GM11168 (cell line): ENCODE measurements around the gene KRTAP13-1.

Source experiments
- in situ Hi-C: fragments of 300-500 bp; cut with MboI; formaldehyde crosslinking; loops from one replicate; pipeline ENCODE4 v1.12.0; 2022; ENCODE audit warnings: low sequenced_read_pairs; ENCODE audit not compliant: unreplicated experiment

Gene KRTAP13-1, protein sequence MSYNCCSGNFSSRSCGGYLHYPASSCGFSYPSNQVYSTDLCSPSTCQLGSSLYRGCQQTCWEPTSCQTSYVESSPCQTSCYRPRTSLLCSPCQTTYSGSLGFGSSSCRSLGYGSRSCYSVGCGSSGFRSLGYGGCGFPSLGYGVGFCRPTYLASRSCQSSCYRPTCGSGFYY

DNA sequence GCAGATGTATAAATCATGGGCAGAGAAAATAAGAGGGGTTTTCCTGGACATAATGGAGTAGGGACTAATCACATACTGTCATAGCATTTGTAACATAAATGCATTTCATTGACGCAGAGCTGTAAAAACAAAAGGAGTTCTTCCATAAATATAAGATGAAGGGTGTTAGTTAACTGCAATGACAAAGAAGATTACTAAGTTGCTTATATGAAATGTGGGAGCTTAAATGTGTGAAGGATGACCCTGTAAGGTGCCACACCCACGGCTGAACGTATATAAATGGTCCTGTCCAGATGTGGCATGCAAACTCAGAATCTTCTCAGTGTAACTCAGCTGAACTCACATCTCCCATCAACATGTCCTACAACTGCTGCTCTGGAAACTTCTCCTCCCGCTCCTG, at the start of gene KRTAP13-1:
TSS of gene KRTAP13-1 (plus strand) at position 301 of the 400 bp plus-strand sequence. CDS start at position 357, 56 bp downstream.
- in situ Hi-C loops, result no loop called here

DNA sequence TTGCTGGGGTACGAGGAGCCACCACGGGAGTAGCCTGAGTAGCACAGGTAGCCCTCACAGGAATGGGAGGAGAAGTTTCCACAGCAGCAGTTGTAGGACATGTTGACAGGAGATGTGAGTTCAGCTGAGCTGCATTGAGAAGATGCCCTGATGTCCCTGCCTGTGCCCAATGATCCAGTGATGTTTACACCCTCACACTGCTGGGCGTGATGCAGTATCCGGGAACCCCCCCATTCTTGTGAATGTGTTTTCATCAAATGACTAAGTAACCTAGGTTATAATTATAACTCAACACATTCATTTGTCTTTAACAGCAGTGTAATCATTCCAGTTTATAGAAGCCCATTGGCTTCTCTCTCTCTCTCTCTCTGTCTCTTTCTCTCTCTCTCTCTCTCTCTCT, 47.3 kb upstream of the KRTAP13-1 start, which contains the start of gene KRTAP23-1:
TSS of gene KRTAP23-1 (minus strand) at position 101 of the 400 bp plus-strand sequence. CDS start at position 101, 0 bp downstream.
- in situ Hi-C loops, result no loop called here

DNA sequence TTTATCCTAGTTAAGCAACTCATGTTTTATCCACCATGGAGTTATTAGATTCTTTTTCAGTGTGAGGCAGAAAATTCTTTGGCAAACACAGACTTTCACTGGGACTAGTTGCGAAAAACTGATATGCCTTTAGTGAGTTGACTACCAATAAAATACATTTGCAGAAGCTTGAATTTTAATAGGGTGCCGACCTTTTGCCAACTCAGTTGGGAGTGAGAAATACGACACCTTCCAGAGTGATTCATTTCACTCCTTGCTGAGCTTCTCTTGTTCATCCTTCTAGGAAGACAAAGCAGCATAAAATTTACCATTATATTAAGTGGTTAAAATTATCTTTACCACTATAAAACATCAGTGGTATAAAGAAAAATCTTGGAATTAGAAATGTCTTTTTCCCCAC, 46.3 kb upstream of the KRTAP13-1 start:
- in situ Hi-C loops, result no loop called here

DNA sequence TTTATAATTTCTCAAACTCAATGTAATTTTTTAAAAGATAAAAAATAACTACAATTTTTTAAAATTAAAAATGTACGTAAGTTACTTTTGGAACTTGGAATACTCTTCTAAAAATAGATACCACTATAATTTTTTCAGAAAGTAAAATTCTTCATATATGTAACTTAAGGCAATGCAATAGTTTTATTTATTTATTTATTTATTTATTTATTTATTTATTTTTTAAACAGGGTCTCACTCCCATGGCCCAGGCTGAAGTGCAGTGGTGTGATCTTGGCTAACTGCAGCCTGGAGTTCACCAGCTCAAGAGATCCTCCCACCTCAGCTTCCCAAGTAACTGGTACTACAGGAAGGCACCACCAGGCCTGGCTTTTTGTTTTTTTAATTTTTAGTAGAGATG, 44.3 kb upstream of the KRTAP13-1 start:
- in situ Hi-C loops, result no loop called here

DNA sequence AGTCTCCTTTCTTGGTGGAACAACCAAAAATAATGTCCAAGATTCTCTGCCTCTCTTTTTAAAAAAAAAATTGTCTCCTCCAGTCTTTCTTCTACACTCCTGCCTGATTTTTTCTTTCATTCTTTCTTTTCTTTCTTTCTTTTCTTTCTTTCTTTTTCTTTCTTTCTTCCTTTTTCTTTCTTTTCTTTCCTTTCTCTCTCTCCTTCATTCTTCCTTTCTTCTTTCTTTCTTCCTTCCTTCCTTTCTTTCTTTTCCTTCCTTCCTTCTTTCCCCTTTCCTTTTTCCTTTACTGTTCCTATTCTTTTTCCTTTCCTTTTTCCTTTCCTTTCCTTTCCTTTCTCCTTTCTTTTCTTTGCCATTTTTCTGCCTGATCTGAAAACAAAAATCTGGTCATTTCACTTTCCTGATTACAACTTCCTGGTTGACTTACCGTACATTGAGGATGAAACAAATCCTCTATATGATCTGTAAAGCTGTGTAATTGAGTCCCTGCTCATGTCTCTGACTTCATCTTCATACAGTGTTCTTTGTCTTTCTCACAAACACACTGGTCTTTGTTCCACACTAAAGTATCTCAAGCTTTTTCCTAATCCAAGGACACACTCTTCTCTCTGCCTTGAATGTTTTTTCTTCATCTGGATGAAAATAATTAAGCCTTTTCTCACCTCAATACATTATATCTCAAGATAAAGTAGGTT, 41.4 kb upstream of the KRTAP13-1 start:
- in situ Hi-C loops, result no loop called here

DNA sequence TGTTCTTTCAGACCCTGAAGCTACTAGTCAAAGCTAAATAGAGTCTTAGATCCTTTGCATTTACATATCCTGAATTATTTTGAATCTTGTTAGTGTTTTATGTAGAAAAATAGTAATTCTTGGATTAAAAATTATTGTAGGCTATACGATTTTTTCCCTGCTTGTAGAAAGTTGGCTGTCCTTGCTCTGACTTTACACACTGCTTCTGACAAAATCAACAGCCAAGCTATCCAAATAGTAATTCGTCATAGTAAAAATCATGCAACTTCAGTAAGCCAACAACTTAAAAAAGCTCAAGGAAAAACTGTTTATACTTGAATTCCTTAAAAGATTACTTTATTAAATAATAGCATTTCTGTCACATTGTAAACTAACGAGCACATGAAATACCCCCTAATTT, 39.9 kb upstream of the KRTAP13-1 start:
- in situ Hi-C loops, result no loop called here

DNA sequence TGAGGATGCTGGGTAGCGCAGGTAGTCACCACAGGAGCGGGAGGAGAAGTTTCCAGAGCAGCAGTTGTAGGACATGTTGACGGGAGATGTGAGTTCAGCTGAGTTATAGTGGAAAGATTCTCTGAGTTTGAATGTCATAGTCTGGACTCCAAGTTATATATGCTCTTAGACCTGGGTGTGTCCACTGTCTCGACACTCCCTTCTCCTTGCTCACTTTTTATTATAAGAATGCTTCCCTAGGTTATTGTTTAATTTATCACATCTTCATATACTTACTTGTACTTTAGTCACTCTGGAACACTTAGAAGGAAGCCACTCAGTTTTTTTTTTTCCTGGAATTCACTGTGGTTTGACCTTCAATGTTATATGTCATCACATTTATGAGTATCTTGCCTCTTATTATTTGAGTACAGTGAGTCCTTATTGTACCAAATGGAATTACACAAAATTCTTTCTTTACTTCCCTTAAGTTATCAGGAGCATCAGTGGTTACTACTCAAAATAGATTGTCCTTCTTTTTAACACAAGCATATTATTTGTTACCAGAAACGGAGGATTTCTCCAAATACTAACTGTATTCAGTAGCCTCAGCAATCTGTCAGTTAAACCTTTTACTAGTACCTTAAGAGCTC, 23.6 kb upstream of the KRTAP13-1 start, which contains the start of gene KRTAP13-2:
TSS of gene KRTAP13-2 (minus strand) at position 133 of the 632 bp plus-strand sequence. CDS start at position 75, 58 bp downstream.
- in situ Hi-C loops, result no loop called here

DNA sequence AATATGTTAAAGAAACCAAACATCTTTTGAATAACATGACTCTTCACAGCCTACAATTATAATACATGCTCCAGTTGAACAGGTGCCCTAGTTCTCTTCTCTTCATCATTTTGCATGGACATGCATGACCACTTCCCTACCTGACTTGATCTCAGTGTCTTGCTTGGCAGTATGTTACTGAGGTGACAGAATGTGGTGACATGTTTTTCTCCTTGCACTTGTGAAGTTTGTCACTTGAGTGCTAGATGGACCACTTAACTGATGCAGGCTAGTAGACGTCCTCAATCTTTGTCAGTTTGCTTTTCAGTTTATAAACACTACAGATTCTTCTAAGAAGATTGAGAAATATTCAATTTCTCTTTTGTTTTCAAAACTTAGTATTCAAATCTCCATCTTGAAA, 13.6 kb upstream of the KRTAP13-1 start:
- in situ Hi-C loops, result no loop called here

DNA sequence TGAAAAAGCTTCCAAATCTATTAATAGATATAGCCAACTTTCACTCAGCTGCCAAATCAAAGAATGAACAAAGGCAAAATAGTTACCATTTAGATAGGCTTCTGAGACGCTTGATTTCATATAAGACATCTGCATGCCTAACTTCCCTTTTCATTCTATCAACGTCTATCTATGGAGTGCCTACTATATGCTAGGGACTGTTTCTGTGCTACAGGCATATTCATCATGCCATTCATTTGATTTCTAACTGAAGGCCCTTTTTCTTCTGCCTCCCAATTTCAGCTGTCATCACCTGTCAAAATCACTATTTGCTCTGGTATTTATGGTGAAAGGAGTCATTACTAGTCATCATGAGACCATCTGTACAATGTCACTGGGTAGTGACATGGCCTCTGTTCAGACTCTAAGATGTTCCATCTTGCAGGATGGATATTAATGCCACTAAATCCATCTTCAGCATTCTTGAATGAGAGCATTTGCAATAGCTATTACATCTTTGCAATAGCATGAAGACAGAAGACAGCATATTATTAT, 4.3 kb upstream of the KRTAP13-1 start:
- in situ Hi-C loops, result no loop called here

DNA sequence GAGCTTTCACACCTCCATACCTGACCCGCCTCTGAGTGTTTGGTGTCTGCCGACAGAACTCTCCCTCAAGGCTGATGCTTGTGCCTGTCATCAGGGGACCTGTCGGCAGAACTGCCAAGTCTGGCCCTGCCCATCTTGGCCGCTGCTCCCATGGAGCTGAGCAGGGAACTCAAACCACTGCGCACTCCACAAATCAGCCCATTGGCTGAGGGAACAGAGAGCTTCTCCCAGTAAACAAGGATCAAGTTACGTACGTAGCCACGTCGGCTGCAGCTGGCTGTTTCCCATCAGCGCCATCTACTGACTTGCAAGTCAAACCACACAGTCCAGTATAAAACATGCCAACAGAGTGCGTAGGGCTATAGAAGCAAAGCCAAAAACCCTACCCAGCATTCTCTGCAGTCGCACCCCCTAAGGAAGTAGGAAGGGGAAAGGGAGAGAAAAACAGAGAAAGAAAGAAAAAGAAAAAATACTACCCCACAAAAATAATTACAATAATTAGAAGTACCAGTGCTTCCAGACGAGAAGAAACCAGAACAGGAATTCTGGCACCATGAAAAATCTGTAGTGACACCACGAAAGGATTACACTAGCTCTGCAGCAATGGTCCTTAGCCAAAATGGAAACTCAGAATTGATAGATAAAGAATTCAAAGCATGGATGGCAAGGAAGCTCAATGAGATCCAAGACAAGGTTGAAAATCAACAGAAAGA, 13.1 kb downstream of the KRTAP13-1 start:
- in situ Hi-C loops, result no loop called here

DNA sequence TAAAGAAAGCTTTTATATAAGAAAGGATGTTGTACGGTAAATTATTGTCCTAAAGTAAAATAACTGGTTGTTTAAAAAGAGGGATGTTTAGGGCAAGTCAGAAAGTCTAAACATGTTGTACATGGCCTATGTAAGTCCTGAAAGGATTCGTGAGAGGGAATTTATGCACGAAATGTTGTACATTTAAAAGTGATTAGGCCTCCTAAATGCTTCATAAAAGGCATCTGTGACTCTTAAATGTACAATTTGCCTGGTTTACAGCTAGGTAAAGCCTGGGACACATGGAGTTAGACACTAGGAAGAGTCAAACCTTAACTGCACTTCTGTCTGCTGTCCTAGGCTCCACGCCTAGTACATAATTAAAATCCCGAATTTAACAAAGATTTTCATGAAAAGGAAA, 20.2 kb downstream of the KRTAP13-1 start:
- in situ Hi-C loops, result no loop called here

DNA sequence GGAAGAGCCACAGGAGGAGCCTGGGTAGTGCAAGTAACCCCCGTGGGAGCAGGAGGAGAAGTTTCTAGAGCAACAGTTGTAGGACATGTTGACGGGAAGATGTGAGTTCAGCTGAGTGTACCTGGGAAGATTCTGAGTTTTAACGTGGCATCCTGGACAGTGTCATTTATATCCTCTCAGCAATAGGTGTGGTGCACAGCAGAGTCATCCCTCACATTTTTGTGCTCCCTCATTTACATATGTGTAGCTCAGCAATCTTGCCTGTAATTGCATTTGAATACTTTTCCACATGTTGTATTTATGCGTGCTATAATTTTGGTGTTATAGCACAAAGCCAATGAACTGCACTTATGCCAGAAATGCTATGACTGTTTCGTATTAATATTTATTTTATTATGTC, 30.0 kb downstream of the KRTAP13-1 start, which contains the start of gene KRTAP13-3:
TSS of gene KRTAP13-3 (minus strand) at position 101 of the 400 bp plus-strand sequence. CDS start at position 87, 14 bp downstream.
- in situ Hi-C loops, result no loop called here

DNA sequence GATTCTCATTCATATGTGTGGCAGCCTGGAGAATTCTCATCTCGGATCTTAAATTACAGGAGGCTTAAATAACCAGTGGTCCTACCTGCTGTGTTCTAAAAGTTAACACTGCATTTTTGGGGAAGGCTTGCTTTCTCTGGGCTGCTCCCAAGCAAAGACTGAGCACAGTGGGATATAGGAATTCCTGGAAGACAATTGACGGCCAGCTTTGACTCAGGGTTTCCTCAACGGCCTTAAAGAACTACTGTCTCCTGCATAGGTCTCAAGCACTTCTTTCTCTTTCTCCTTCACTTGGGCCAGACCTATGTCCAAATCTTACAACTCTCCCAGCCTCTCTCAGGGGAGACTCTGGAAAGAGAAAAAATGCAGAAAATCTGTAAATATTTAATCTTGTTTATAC, 30.9 kb downstream of the KRTAP13-1 start:
- in situ Hi-C loops, result no loop called here

DNA sequence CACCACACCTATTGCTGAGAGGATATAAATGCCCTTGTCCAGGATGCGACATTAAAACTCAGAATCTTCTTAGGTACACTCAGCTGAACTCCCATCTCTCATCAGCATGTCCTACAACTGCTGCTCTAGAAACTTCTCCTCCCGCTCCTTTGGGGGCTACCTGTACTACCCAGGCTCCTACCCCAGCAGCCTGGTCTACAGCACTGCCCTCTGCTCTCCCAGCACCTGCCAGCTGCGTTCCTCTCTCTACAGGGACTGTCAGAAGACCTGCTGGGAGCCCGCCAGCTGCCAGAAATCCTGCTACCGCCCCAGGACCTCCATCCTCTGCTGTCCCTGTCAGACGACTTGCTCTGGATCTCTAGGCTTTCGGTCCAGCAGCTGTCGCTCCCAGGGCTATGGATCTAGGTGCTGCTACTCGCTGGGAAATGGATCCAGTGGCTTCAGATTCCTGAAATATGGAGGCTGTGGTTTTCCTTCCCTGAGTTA, 34.4 kb downstream of the KRTAP13-1 start, which contains the start of gene KRTAP13-4:
TSS of gene KRTAP13-4 (plus strand) at position 51 of the 486 bp plus-strand sequence. CDS start at position 107, 56 bp downstream.
- in situ Hi-C loops, result no loop called here

DNA sequence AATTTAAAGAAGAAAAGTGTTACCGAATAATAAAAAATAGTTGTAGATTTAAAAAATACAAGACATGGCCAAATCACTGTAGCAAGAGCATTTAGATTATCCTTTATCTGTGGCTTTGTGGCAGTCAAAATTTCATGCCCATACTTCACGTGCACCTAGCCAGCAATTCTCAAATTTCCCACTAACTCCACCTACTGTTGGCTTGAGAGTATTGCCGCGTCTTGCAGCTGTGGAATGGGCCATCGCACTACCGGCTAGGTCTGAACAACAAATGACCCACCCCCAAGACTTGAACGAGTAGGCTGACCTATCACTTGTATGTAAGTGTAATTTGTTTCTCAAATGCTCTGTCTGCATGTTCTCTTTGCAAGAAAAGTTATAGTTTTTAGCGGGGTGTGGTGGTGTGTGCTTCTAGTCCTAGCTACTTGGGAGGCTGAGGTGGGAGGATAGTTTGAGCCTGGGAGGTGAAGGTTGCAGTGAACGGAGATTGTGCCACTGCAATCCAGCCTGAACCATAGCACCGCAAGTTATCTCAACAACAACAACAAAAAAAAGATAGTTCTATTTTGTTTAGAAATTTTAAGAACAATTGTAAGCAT, 38.3 kb downstream of the KRTAP13-1 start:
- in situ Hi-C loops, result no loop called here

DNA sequence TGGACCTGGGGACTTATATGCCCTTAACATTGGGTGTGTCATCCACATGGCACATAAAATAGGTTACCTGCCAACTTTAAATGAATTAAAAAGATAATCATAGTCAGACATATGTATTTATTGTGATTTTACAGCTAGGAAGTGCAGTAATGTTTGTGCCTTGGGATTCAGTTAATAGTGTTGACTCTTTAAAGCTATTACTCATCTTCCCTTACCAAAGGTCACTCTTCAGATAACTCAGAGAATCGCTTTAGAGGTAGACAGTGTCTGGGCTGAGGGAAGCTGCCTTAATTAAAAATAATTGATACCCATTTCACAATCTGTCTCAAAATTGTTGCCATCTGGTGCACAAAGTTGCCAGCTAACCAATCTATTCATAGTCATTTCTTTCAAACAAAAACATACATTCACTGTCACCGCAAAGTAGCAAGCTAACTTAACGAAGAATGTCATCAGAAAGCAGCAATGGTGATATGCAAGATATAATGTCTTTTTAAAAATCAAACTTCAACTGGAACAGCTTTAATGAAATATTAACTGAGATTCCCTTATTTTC, 41.3 kb downstream of the KRTAP13-1 start:
- in situ Hi-C loops, result no loop called here

DNA sequence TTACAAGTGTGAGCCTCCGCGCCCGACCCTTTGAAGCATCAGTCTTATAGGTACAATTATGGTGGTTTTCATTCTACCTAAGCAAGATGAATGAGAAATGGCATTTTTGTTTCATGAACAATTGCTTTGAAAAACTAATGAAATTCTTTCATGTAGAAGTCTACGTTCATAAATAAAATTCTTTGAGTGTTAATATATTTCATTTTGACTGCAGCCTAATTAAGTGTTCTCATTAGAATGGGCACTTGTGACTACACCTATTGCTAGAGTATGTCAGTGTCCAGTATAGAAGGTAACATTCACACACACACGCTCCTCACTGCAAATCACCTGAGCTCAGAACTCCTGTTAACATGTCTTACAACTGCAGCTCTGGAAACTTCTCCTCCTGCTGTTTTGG, 44.1 kb downstream of the KRTAP13-1 start, which contains the start of gene KRTAP15-1:
TSS of gene KRTAP15-1 (plus strand) at position 301 of the 400 bp plus-strand sequence. CDS start at position 354, 53 bp downstream.
- in situ Hi-C loops, result no loop called here

DNA sequence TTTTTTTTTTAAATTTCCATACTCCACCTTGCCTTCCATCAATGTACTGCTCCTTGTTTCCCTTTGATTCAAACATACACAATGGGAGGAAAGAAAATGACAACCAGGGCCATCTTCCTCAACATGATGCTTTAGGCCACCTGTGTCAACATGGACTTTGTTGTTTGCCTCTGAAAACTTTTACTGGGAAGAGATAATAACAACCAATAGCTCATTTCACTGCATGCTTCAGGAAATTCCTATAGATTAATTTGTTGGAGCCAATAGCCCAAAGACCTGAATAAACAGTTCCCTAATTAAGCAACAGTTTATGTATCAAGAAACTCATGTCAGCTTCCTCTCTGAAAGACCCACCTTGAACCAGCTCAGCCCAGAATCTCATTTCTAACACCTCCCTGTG, 47.4 kb downstream of the KRTAP13-1 start:
- in situ Hi-C loops, result no loop called here

DNA sequence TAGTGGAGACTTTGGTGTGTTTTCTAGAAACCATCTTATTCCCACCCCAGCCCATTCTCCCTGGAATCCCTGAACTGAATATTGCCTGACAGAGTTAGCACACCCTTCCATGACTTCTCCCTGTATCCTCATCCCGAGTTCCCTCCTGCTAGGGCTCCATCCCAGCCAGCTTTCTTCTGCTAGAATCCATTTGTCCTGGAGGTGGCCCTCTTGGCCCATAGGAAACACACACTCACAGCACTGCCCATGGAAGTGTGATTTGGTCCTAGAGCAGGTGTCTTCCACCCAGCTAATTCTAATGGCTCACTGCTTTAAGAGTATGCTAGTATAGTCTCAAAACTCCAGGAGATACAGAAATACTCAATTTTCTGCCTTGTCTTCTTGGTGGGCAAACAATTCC, 48.4 kb downstream of the KRTAP13-1 start:
- in situ Hi-C loops, result no loop called here
